SU-DHL-6 (cell line): Measurements from ENCODE around the gene COL4A2.
"Not testable (repeated sequence)": the region's sequence is repeated elsewhere in the genome, so short reads cannot be mapped to it uniquely, and the experiment has no call there.

Source experiments
- H2AFZ ChIP-seq: fragments of 200-600 bp; sonication (generic); 2 replicates; pipeline ENCODE4 v1.6.1; 2014; ENCODE audit warnings: low read depth, mild to moderate bottlenecking, moderate library complexity, mixed read lengths, antibody characterized with exemption, low read length; ENCODE audit not compliant: severe bottlenecking
- H3F3A ChIP-seq: fragments of 200-600 bp; shearing (Covaris generic); 2 replicates; pipeline ENCODE4 v1.6.0; 2016; ENCODE audit warnings: antibody characterized with exemption, mild to moderate bottlenecking; ENCODE audit not compliant: insufficient read depth
- H3K27ac ChIP-seq: fragments of 200-600 bp; sonication (generic); 2 replicates; pipeline ENCODE4 v1.5.1; 2016; ENCODE audit warnings: low read depth, mild to moderate bottlenecking, low read length, moderate library complexity, mixed read lengths
- H3K27me3 ChIP-seq: fragments of 200-600 bp; sonication (generic), shearing (Covaris generic); 2 replicates; pipeline ENCODE4 v1.6.0; 2014; ENCODE audit warnings: mild to moderate bottlenecking, low read length
- H3K36me3 ChIP-seq: fragments of 200-600 bp; sonication (generic); 2 replicates; pipeline ENCODE4 v1.6.1; 2014; ENCODE audit warnings: mild to moderate bottlenecking, low read length, mixed read lengths
- H3K4me2 ChIP-seq: fragments of 300-600, 200-600 bp; shearing (Covaris generic), sonication (generic); 2 replicates; pipeline ENCODE4 v1.6.0; 2014; ENCODE audit warnings: low read length, low read depth, mild to moderate bottlenecking; ENCODE audit not compliant: poor library complexity, severe bottlenecking
- H3K4me3 ChIP-seq: fragments of 200-600 bp; sonication (generic); 2 replicates; pipeline ENCODE4 v1.5.1; 2014; ENCODE audit warnings: antibody characterized with exemption, low read length, mild to moderate bottlenecking, mixed read lengths; ENCODE audit not compliant: insufficient read depth, poor library complexity, severe bottlenecking
- H3K79me2 ChIP-seq: fragments of 200-600 bp; sonication (generic); 2 replicates; pipeline ENCODE4 v1.6.1; 2014; ENCODE audit warnings: mild to moderate bottlenecking, low read length, moderate library complexity; ENCODE audit not compliant: insufficient read depth
- H3K9ac ChIP-seq: fragments of 200-600 bp; sonication (generic); 2 replicates; pipeline ENCODE4 v1.7.0; 2014; ENCODE audit warnings: mild to moderate bottlenecking, low read length
- H3K9me2 ChIP-seq: fragments of 200-600 bp; sonication (generic); replicated peaks from 2 replicates; pipeline ENCODE4 v1.6.1; 2014; ENCODE audit warnings: low read length; ENCODE audit not compliant: insufficient read depth
- H3K9me3 ChIP-seq: fragments of 200-600 bp; sonication (generic); 2 replicates; pipeline ENCODE4 v1.6.1; 2014; ENCODE audit warnings: low read length, mixed read lengths; ENCODE audit not compliant: insufficient read depth
- H4K20me1 ChIP-seq: fragments of 200-600 bp; sonication (generic); 2 replicates; pipeline ENCODE4 v1.6.1; 2014; ENCODE audit warnings: low read depth, mild to moderate bottlenecking, antibody characterized with exemption, low read length, moderate library complexity, mixed read lengths
- CTCF ChIP-seq: fragments of 200-600 bp; sonication (generic); IDR thresholded peaks from one replicate; pipeline ENCODE4 v1.5.1; 2017; ENCODE audit warnings: antibody characterized with exemption, mild to moderate bottlenecking, low read length, moderate library complexity; ENCODE audit not compliant: insufficient read depth, poor library complexity, severe bottlenecking
- EZH2phosphoT487 ChIP-seq: fragments of 200-600 bp; sonication (generic), shearing (Covaris generic); conservative IDR thresholded peaks from 2 replicates; pipeline ENCODE4 v1.6.1; 2018; ENCODE audit warnings: mild to moderate bottlenecking, antibody characterized with exemption, low read length, moderate library complexity, mixed read lengths

COL4A2 gene

GRCh38 chr13:110531671-110532083 is 224.6 kb downstream of the COL4A2 start:
- Histone ChIP-seq H3K4me3 (no peak overlapping the region), H3K27ac (no peak overlapping the region), H3K9me2 (no peaks in the 10 kb centered on the region), H3K36me3 (no peaks in the 10 kb centered on the region), H3K4me2 (no peak overlapping the region), H3K9ac (no peak overlapping the region), H4K20me1 (no peaks in the 10 kb centered on the region), H3K9me3 (no peaks in the 10 kb centered on the region), H3K27me3 (no peaks in the 10 kb centered on the region), H2AFZ (no peak overlapping the region), H3K79me2 (no peaks in the 10 kb centered on the region), H3F3A (no peaks in the 10 kb centered on the region)
- no peak for TF ChIP-seq EZH2phosphoT487
- no peak for TF ChIP-seq CTCF

GRCh38 chr13:110532258-110532657 is 225.2 kb downstream of the COL4A2 start:
- not testable (repeated sequence) for H3K9ac ChIP-seq, H3K4me2 ChIP-seq, H3K36me3 ChIP-seq, H3K9me2 ChIP-seq, H3K79me2 ChIP-seq, H3K9me3 ChIP-seq, H3K27me3 ChIP-seq, H3F3A ChIP-seq, H2AFZ ChIP-seq, H3K4me3 ChIP-seq, H4K20me1 ChIP-seq, H3K27ac ChIP-seq

- H4K20me1 ChIP-seq: no peaks in the 10 kb centered on the region
- no peak for TF ChIP-seq EZH2phosphoT487
- TF ChIP-seq CTCF: no peak
- no peak overlapping the region for H3K9ac ChIP-seq
These were observed 226.9 kb downstream of the COL4A2 start for GRCh38 chr13:110533771-110534670.

GRCh38 chr13:110535526-110535925 is 228.4 kb downstream of the COL4A2 start:
- no peaks in the 10 kb centered on the region for H3K9me3 ChIP-seq
- H4K20me1 ChIP-seq: no peaks in the 10 kb centered on the region
- no peaks in the 10 kb centered on the region for H3K36me3 ChIP-seq
- no peak overlapping the region for H2AFZ ChIP-seq
- H3F3A ChIP-seq: no peaks in the 10 kb centered on the region
- TF ChIP-seq CTCF (no peak), EZH2phosphoT487 (no peak)
- H3K27ac ChIP-seq: no peak overlapping the region
- no peak overlapping the region for H3K9ac ChIP-seq
- H3K79me2 ChIP-seq: no peaks in the 10 kb centered on the region
- H3K27me3 ChIP-seq: no peaks in the 10 kb centered on the region
- H3K4me2 ChIP-seq: no peak overlapping the region
- no peaks in the 10 kb centered on the region for H3K9me2 ChIP-seq
- no peak overlapping the region for H3K4me3 ChIP-seq

More at GRCh38 chr13:110533771-110534670, 226.9 kb downstream of the COL4A2 start:
- Histone ChIP-seq H3K36me3 (no peaks in the 10 kb centered on the region), H3K9me2 (no peaks in the 10 kb centered on the region), H3F3A (no peaks in the 10 kb centered on the region), H3K9me3 (no peaks in the 10 kb centered on the region), H2AFZ (no peak overlapping the region), H3K4me2 (no peak overlapping the region), H3K27ac (no peak overlapping the region), H3K4me3 (no peak overlapping the region), H3K79me2 (no peaks in the 10 kb centered on the region), H3K27me3 (no peaks in the 10 kb centered on the region)
